ENCODE measurements around the gene ZFP82. TPM values are rescaled to one million over a fixed set of nuclear protein-coding genes. Genes with fewer than 3 reads are reported as not detected.

Gene ZFP82
- total RNA-seq, 3 donors from 2014 or later (not counting 1 experiment from before 2014, with no cell fraction given): 2.3 to 4.1 (median 3.6) TPM

DNA sequence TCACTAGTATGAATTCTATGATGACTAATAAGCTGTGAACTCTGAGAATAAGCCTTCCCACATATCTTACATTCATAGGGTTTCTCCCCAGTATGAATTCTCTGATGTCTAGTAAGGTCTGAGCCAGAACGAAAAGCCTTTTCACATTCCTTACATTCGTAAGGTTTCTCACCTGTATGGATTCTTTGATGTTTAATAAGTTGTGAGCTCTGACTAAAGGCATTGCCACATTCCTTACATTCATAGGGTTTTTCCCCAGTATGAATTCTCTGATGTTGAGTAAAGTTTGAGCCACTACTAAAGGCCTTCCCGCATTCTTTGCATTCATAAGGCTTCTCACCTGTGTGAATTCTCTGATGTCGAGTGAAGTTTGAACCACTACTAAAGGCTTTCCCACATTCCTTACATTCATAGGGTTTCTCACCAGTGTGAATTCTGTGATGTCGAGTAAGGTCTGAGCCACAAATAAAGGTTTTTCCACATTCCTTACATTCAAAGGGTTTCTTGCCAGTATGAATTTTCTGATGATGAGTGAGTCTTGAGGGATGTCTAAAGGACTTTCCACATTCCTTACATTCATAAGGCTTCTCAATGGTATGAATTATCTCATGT lies 30.7 kb upstream of the ZFP82 start:
- H3K9me3 Mint-ChIP-seq: peaks cover 7 to 26% of the 10 kb centered on the region in 2 donors
- intact Hi-C loops (cut with micrococcal nuclease): no loop called here
- WGBS (ENCODE audit: insufficient coverage): 100% methylated on average over 2 of the region's 5 CpGs
- no peak overlapping the region for H3K4me3 Mint-ChIP-seq
- H3K27me3 Mint-ChIP-seq (ENCODE audit: low read depth in 2 of 2): no peaks in the 10 kb centered on the region
- no peaks in the 10 kb centered on the region for H3K27me3 ChIP-seq (ENCODE audit: control insufficient read depth, insufficient read depth, low read length)
- no peak overlapping the region for H3K27ac Mint-ChIP-seq
- peaks cover 49% of the 10 kb centered on the region for H3K9me3 ChIP-seq (ENCODE audit: control insufficient read depth, insufficient read depth, low read length)
- no peaks in the 10 kb centered on the region for H3K4me1 Mint-ChIP-seq
- peaks cover 28% of the 10 kb centered on the region for H3K36me3 ChIP-seq (ENCODE audit: control insufficient read depth, insufficient read depth, low read length)
- no peaks in the 10 kb centered on the region for H3K4me1 ChIP-seq (ENCODE audit: control insufficient read depth, insufficient read depth, low read length)
- ATAC-seq (no peak), DNase-seq (no peak)
- H3K36me3 Mint-ChIP-seq: peaks cover 51% of the 10 kb centered on the region
- no peak overlapping the region for H3K4me3 ChIP-seq (ENCODE audit: low read length)
- TF ChIP-seq CTCF (IDR thresholded peaks at IDR 0.05): no peak
- no peak overlapping the region for H3K27ac ChIP-seq (ENCODE audit: low read length)

GRCh38 chr19:36441339-36441738 lies 22.9 kb upstream of the ZFP82 start:
- Mint-ChIP-seq H3K9me3 (peaks cover 11 to 17% of the 10 kb centered on the region in 2 donors), H3K4me1 (no peaks in the 10 kb centered on the region), H3K4me3 (no peak overlapping the region), H3K36me3 (peaks cover 26% of the 10 kb centered on the region), H3K27me3 (ENCODE audit: low read depth in 2 of 2) (no peaks in the 10 kb centered on the region), H3K27ac (no peak overlapping the region)
- intact Hi-C loops (cut with micrococcal nuclease): no loop called here
- Histone ChIP-seq H3K27ac (ENCODE audit: low read length) (no peak overlapping the region), H3K4me1 (ENCODE audit: control insufficient read depth, insufficient read depth, low read length) (no peaks in the 10 kb centered on the region), H3K36me3 (ENCODE audit: control insufficient read depth, insufficient read depth, low read length) (no peaks in the 10 kb centered on the region), H3K9me3 (ENCODE audit: control insufficient read depth, insufficient read depth, low read length) (peaks cover 34% of the 10 kb centered on the region), H3K4me3 (ENCODE audit: low read length) (no peak overlapping the region), H3K27me3 (ENCODE audit: control insufficient read depth, insufficient read depth, low read length) (no peaks in the 10 kb centered on the region)
- WGBS (ENCODE audit: insufficient coverage): 38% methylated on average over 1 of the region's 1 CpG
- ATAC-seq (no peak), DNase-seq (no peak)
- TF ChIP-seq CTCF (IDR thresholded peaks at IDR 0.05): no peak

DNA sequence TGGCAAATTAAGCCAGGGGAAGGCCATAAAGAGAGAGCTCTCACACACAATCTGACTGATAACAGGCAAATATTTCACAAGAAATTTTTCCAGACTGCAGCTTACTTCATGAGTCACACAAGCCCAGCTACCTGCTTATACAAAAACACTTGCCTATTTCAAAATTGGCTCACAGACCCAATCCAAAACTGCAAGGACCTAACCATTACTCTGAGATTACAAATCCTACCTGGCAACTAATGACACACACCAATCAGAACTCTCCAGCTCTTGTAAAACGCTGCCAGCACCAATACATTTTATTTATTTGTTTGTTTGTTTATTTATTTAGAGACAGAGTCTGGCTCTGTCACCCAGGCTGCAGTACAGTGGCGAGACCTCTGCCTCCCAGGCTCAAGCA lies 18.1 kb upstream of the ZFP82 start:
- Mint-ChIP-seq H3K4me3 (no peak overlapping the region), H3K27me3 (ENCODE audit: low read depth in 2 of 2) (no peaks in the 10 kb centered on the region), H3K9me3 (peaks cover 9 to 15% of the 10 kb centered on the region in 2 donors), H3K27ac (no peak overlapping the region), H3K36me3 (peaks cover 6% of the 10 kb centered on the region), H3K4me1 (no peaks in the 10 kb centered on the region)
- H3K9me3 ChIP-seq (ENCODE audit: control insufficient read depth, insufficient read depth, low read length): peaks cover 4% of the 10 kb centered on the region
- ATAC-seq (no peak), DNase-seq (no peak)
- H3K4me3 ChIP-seq (ENCODE audit: low read length): no peak overlapping the region
- TF ChIP-seq CTCF (IDR thresholded peaks at IDR 0.05): no peak
- no CpG with 5 or more reads among the region's 2 CpGs for WGBS (ENCODE audit: insufficient coverage)
- intact Hi-C loops (cut with micrococcal nuclease): no loop called here
- H3K27me3 ChIP-seq (ENCODE audit: control insufficient read depth, insufficient read depth, low read length): no peaks in the 10 kb centered on the region
- H3K4me1 ChIP-seq (ENCODE audit: control insufficient read depth, insufficient read depth, low read length): no peaks in the 10 kb centered on the region
- no peaks in the 10 kb centered on the region for H3K36me3 ChIP-seq (ENCODE audit: control insufficient read depth, insufficient read depth, low read length)
- no peak overlapping the region for H3K27ac ChIP-seq (ENCODE audit: low read length)

DNA sequence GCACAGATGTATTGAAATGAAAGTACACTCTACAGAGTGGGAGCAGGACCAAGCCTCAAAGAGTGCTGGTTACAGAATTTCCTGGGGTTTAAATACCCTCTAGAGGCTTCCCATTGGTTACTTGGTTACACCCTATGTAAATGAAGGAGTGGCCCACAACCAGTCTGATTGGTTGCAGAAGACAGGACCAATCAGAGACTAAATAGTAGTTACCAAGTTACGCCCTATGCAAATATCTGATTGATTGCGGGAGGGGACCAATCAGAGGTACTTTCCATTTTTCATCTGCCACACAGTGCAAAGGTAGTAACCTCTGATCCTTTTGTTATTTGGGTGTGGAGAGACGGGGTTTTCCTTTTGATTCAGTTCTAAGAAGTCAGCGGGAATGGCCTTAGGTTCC lies 5.5 kb upstream of the ZFP82 start:
- Mint-ChIP-seq H3K4me3 (no peak overlapping the region), H3K36me3 (no peaks in the 10 kb centered on the region), H3K4me1 (peaks cover 1 to 2% of the 10 kb centered on the region in 2 donors), H3K9me3 (peaks cover 0 to 3% of the 10 kb centered on the region in 2 donors), H3K27ac (no peak overlapping the region), H3K27me3 (ENCODE audit: low read depth in 2 of 2) (peaks cover 21 to 26% of the 10 kb centered on the region in 2 donors)
- intact Hi-C loops (cut with micrococcal nuclease): no loop called here
- H3K27ac ChIP-seq (ENCODE audit: low read length): no peak overlapping the region
- H3K27me3 ChIP-seq (ENCODE audit: control insufficient read depth, insufficient read depth, low read length): peaks cover 7% of the 10 kb centered on the region
- no peak for TF ChIP-seq CTCF (IDR thresholded peaks at IDR 0.05)
- H3K36me3 ChIP-seq (ENCODE audit: control insufficient read depth, insufficient read depth, low read length): no peaks in the 10 kb centered on the region
- peaks cover under 1% of the 10 kb centered on the region for H3K4me1 ChIP-seq (ENCODE audit: control insufficient read depth, insufficient read depth, low read length)
- H3K9me3 ChIP-seq (ENCODE audit: control insufficient read depth, insufficient read depth, low read length): peaks cover 8% of the 10 kb centered on the region
- ATAC-seq (no peak), DNase-seq (no peak)
- H3K4me3 ChIP-seq (ENCODE audit: low read length): no peak overlapping the region
- WGBS (ENCODE audit: insufficient coverage): 100% methylated on average over 1 of the region's 4 CpGs
